GM12878 (cell line): ENCODE data around the gene NKX2-2. TPM values are rescaled to one million over a fixed set of nuclear protein-coding genes. Genes with fewer than 3 reads are reported as not detected.

ENCODE experiments used
- ATAC-seq: fragments of 200-7000 bp; cut with Tn5 transposase; 3 replicates; pipeline ENCODE4 v1.9.1; 2020; ENCODE audit warnings: mild to moderate bottlenecking, moderate library complexity
- BruUV-seq: library from RNA; stranded (reverse); fragments of 400-500 nt; replicated peaks from 2 replicates; lab custom pipeline; 2021; lab: Mats Ljungman, UMichigan
- CTCF ChIA-PET: fragments of 300-600 bp; sonication (Branson Sonifier 250); formaldehyde crosslinking; extraction: SDS; loops from one replicate; lab custom pipeline; 2021; ENCODE audit warnings: inconsistent platforms; lab: Yijun Ruan, JAX
- POLR2A ChIA-PET: fragments of 350-600 bp; formaldehyde crosslinking; extraction: SDS; loops from one replicate; lab custom pipeline; 2021; ENCODE audit warnings: inconsistent platforms; lab: Charles Lee
- RAD21 ChIA-PET: fragments of 300-600 bp; sonication (Branson Sonifier 250); formaldehyde crosslinking; loops from one replicate; lab custom pipeline; 2023; ENCODE audit warnings: antibody characterized with exemption; ENCODE audit not compliant: unreplicated experiment; lab: Charles Lee
- SMC1A ChIA-PET: fragments of 300-600 bp; sonication (Branson Sonifier 250); formaldehyde crosslinking; loops from one replicate; lab custom pipeline; 2023; ENCODE audit not compliant: unreplicated experiment, uncharacterized antibody; lab: Charles Lee
- DNase-seq: peaks from one replicate; pipeline ENCODE4 v3.0.0-alpha.2; 2011; ENCODE audit warnings: low read depth, low spot score
- FAIRE-seq: peaks from 3 replicates; lab custom pipeline; 2011; peaks lifted over from hg19 to GRCh38; lab: Jason Lieb, UNC
- H2AFZ ChIP-seq: 2 replicates; pipeline ENCODE4 v1.6.0; 2011; ENCODE audit warnings: low read depth, low read length, control low read depth; ENCODE audit not compliant: control insufficient read depth
- H3K27ac ChIP-seq: 2 replicates; pipeline ENCODE4 v1.5.1; 2011; ENCODE audit warnings: control low read depth; ENCODE audit not compliant: control insufficient read depth, insufficient read depth
- H3K27me3 ChIP-seq, 2 experiments: replicated peaks in 1 of 2; 2 replicates each; pipeline versions ENCODE4 v1.6.0 to v1.6.1; 2011; ENCODE audit warnings: low read length in 1 of 2; ENCODE audit not compliant: control insufficient read depth in 2 of 2, insufficient read depth in 2 of 2
- H3K36me3 ChIP-seq, 2 experiments: 2 replicates each; pipeline ENCODE4 v1.5.1; 2011; ENCODE audit warnings: low read length in 1 of 2; ENCODE audit not compliant: control insufficient read depth in 2 of 2, insufficient read depth in 2 of 2
- H3K4me1 ChIP-seq: 2 replicates; pipeline ENCODE4 v1.6.1; 2011; ENCODE audit warnings: mild to moderate bottlenecking, low read length, moderate library complexity, mixed read lengths; ENCODE audit not compliant: control insufficient read depth, insufficient read depth
- H3K4me2 ChIP-seq: 2 replicates; pipeline ENCODE4 v1.6.0; 2011; ENCODE audit warnings: control low read depth; ENCODE audit not compliant: control insufficient read depth, insufficient read depth
- H3K4me3 ChIP-seq: fragments of 200-600 bp; sonication (generic); 2 replicates; pipeline ENCODE4 v1.5.1; 2016
- H3K79me2 ChIP-seq: 2 replicates; pipeline ENCODE4 v1.6.0; 2011; ENCODE audit warnings: low read length; ENCODE audit not compliant: control insufficient read depth, insufficient read depth
- H3K9ac ChIP-seq: 2 replicates; pipeline ENCODE4 v1.8.0; 2011; ENCODE audit warnings: low read length, control low read depth, mixed read lengths; ENCODE audit not compliant: control insufficient read depth, insufficient read depth
- H3K9me3 ChIP-seq: replicated peaks from 3 replicates; pipeline ENCODE4 v1.5.1; 2011; ENCODE audit warnings: mild to moderate bottlenecking, low read length; ENCODE audit not compliant: control insufficient read depth, insufficient read depth
- H4K20me1 ChIP-seq: 2 replicates; pipeline ENCODE4 v1.6.0; 2011; ENCODE audit not compliant: control insufficient read depth, insufficient read depth
- ASH2L ChIP-seq: fragments of 300-600, 200-600 bp; sonication (generic); IDR thresholded peaks from 2 replicates; pipeline ENCODE4 v1.6.1; 2017; ENCODE audit warnings: low read depth, mild to moderate bottlenecking, borderline replicate concordance
- CBX5 ChIP-seq: sonication (generic); IDR thresholded peaks from 2 replicates; pipeline ENCODE4 v1.6.1; 2016; ENCODE audit warnings: low read depth, moderate library complexity, mild to moderate bottlenecking, inconsistent platforms
- NFXL1 ChIP-seq: fragments of 450-650 bp; IDR thresholded peaks from 2 replicates; pipeline ENCODE4 v1.6.1; 2017; ENCODE audit warnings: antibody characterized with exemption, mild to moderate bottlenecking, borderline replicate concordance
- NR2C2 ChIP-seq: IDR thresholded peaks from 2 replicates; pipeline ENCODE4 v1.6.1; 2011; ENCODE audit warnings: borderline replicate concordance, low read depth; ENCODE audit not compliant: control insufficient read depth, insufficient read length
- PAX5 ChIP-seq: IDR thresholded peaks from 2 replicates; pipeline ENCODE4 v1.6.1; 2011; ENCODE audit warnings: low read depth, low read length, borderline replicate concordance
- RFX5 ChIP-seq: IDR thresholded peaks from 2 replicates; pipeline ENCODE4 v1.6.1; 2011; ENCODE audit warnings: low read depth, low read length, improper control_type of control experiment
- SMARCA5 ChIP-seq: fragments of 450-650 bp; IDR thresholded peaks from 2 replicates; pipeline ENCODE4 v1.6.1; 2017; ENCODE audit warnings: mild to moderate bottlenecking
- SREBF1 ChIP-seq: IDR thresholded peaks from 2 replicates; pipeline ENCODE4 v1.6.1; 2012; ENCODE audit warnings: mild to moderate bottlenecking, low read length
- TAF1 ChIP-seq: IDR thresholded peaks from 2 replicates; pipeline ENCODE4 v1.6.1; 2011; ENCODE audit warnings: mild to moderate bottlenecking, low read depth, low read length, borderline replicate concordance
- TCF3 ChIP-seq: IDR thresholded peaks from 2 replicates; pipeline ENCODE4 v1.6.1; 2012; ENCODE audit warnings: low read depth, mild to moderate bottlenecking, low read length, borderline replicate concordance; ENCODE audit not compliant: insufficient read depth
- ZBTB40 ChIP-seq: fragments of 450-650 bp; IDR thresholded peaks from 2 replicates; pipeline ENCODE4 v1.6.1; 2016; ENCODE audit warnings: mild to moderate bottlenecking, moderate library complexity, borderline replicate concordance
- WGBS: methylation state at CpG from one replicate; pipeline ENCODE4 v1.1.6; 2016; ENCODE audit warnings: low lambda C conversion rate; ENCODE audit not compliant: insufficient replicate concordance, insufficient coverage; ENCODE audit errors: missing lambda C conversion rate; 5-methylcytosine and 5-hydroxymethylcytosine counted together
- in situ Hi-C: fragments of 300-500 bp; cut with MboI; formaldehyde crosslinking; loops from 9 replicates; pipeline ENCODE4 v1.14.3; 2018; ENCODE audit warnings: mixed read lengths
- intact Hi-C: fragments of 100-400 bp; cut with micrococcal nuclease; formaldehyde crosslinking; loops from one replicate; pipeline ENCODE4 v1.14.2; 2022; ENCODE audit not compliant: unreplicated experiment
- polyA plus RNA-seq, 11 experiments: library from polyadenylated mRNA; depleted of rRNA in 4 of 11; unstranded in 6 of 11; stranded (reverse) in 5 of 11; fragments of >200 nt; fragmentation: Nextera tagmentation in 4 of 11; fragmentation: Illumina TruSeq in 1 of 11; extraction: Ambion mirVana in 4 of 11; extraction: Trizol in 1 of 11; gene quantifications; 1 replicate in 1 of 11; 2 replicates in 10 of 11; pipeline versions ENCODE4 v1.2.1 to v1.2.3, GENCODE V29; 2011 to 2016; ENCODE audit warnings: inconsistent platforms in 2 of 11, missing spikeins in 2 of 11, low read depth in 1 of 11
- total RNA-seq, 4 experiments: library from RNA; depleted of rRNA in 3 of 4; stranded (reverse); fragments of >200 nt in 3 of 4; fragmentation: Illumina TruSeq in 1 of 4; extraction: Trizol in 1 of 4; gene quantifications; 2 replicates each; pipeline versions ENCODE4 v1.2.1 to v1.2.3, GENCODE V29; 2013 to 2021
- TF ChIP-seq, protein P1 (sequence below): IDR thresholded peaks from 2 replicates; pipeline ENCODE4 v1.6.1; 2011; ENCODE audit warnings: borderline replicate concordance, low read depth, mild to moderate bottlenecking, moderate library complexity, low read length; ENCODE audit not compliant: insufficient read depth, poor library complexity, severe bottlenecking
- TF ChIP-seq, protein P2 (sequence below): IDR thresholded peaks from 2 replicates; pipeline ENCODE4 v1.6.1; 2012; ENCODE audit warnings: mild to moderate bottlenecking, low read depth, low read length

Gene NKX2-2
- total and polyA plus RNA-seq, 10 of the 15 experiments (the other 5 are each of a cell fraction or from before 2014, with no cell fraction given) = not detected

- TF ChIP-seq, protein P1, sequence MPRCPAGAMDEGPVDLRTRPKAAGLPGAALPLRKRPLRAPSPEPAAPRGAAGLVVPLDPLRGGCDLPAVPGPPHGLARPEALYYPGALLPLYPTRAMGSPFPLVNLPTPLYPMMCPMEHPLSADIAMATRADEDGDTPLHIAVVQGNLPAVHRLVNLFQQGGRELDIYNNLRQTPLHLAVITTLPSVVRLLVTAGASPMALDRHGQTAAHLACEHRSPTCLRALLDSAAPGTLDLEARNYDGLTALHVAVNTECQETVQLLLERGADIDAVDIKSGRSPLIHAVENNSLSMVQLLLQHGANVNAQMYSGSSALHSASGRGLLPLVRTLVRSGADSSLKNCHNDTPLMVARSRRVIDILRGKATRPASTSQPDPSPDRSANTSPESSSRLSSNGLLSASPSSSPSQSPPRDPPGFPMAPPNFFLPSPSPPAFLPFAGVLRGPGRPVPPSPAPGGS = no peak
Measured at GRCh38 chr20:21498635-21499034, 15.2 kb downstream of the NKX2-2 start (continued).

- in situ Hi-C loops (no loop called here), intact Hi-C loops (no loop called here)
- Histone ChIP-seq H3K4me2 (no peak overlapping the region), H3K36me3 (no peaks in the 10 kb centered on the region), H2AFZ (no peak overlapping the region), H3K9ac (no peak overlapping the region), H3K79me2 (no peaks in the 10 kb centered on the region), H3K9me3 (no peaks in the 10 kb centered on the region), H3K27ac (no peak overlapping the region), H3K27me3 (no peaks in the 10 kb centered on the region; a peak in 3 of 4 replicates), H3K4me3 (no peak overlapping the region), H4K20me1 (no peaks in the 10 kb centered on the region), H3K4me1 (peaks cover 5% of the 10 kb centered on the region)
- SMC1A ChIA-PET = interaction anchor here (2.1 kb wide), 1 partner anchor 262 kb away, joined by 11 read pairs; no protein-coding TSS in a partner anchor
- FAIRE-seq = no peak
- 53% methylated on average over 6 of the region's 6 CpGs for WGBS
- no TSS peak for BruUV-seq
- CTCF ChIA-PET = interaction anchor here (4.5 kb wide), 1 partner anchor 262 kb away, joined by 27 read pairs; no protein-coding TSS in a partner anchor
- POLR2A ChIA-PET = no interaction called here
- no peak for ATAC-seq
- DNase-seq = no peak
- RAD21 ChIA-PET = no interaction called here
- TF ChIP-seq CBX5 (no peak), TAF1 (no peak), ASH2L (no peak), SREBF1 (no peak), NFXL1 (no peak), NR2C2 (no peak), ZBTB40 (no peak), SMARCA5 (no peak), PAX5 (no peak), RFX5 (no peak), TCF3 (no peak)
- TF ChIP-seq, protein P2, sequence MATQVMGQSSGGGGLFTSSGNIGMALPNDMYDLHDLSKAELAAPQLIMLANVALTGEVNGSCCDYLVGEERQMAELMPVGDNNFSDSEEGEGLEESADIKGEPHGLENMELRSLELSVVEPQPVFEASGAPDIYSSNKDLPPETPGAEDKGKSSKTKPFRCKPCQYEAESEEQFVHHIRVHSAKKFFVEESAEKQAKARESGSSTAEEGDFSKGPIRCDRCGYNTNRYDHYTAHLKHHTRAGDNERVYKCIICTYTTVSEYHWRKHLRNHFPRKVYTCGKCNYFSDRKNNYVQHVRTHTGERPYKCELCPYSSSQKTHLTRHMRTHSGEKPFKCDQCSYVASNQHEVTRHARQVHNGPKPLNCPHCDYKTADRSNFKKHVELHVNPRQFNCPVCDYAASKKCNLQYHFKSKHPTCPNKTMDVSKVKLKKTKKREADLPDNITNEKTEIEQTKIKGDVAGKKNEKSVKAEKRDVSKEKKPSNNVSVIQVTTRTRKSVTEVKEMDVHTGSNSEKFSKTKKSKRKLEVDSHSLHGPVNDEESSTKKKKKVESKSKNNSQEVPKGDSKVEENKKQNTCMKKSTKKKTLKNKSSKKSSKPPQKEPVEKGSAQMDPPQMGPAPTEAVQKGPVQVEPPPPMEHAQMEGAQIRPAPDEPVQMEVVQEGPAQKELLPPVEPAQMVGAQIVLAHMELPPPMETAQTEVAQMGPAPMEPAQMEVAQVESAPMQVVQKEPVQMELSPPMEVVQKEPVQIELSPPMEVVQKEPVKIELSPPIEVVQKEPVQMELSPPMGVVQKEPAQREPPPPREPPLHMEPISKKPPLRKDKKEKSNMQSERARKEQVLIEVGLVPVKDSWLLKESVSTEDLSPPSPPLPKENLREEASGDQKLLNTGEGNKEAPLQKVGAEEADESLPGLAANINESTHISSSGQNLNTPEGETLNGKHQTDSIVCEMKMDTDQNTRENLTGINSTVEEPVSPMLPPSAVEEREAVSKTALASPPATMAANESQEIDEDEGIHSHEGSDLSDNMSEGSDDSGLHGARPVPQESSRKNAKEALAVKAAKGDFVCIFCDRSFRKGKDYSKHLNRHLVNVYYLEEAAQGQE = no peak
Measured at GRCh38 chr20:21498195-21498594, 15.7 kb downstream of the NKX2-2 start.
